ENCODE data around the gene SETD1B.
"Not testable (repeated sequence)": the region's sequence is repeated elsewhere in the genome, so short reads cannot be mapped to it uniquely, and the experiment has no call there.

The SETD1B gene

DNA sequence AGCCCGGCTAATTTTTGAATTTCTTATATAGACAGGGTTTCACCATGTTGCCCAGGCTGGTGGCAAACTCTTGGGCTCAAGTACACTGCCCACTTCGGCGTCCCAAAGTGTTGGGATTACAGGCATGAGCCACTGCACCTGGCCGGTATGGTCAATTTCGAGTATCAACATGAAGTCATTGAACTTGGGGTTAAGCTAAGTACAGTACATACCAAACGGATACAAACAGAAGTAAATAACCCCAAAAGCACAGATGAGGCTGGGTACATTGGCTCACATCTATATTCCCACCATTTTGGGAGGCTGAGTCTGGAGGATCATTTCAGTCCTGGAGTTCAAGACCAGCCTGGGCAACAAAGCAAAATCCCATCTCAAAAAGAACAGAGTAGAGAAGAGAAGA is 71.8 kb downstream of the SETD1B start:
- H3K27ac ChIP-seq (ENCODE audit: low read length), result no peak overlapping the region
- H3K9me3 ChIP-seq (replicated peaks; ENCODE audit: insufficient read depth, low read length), result no peaks in the 10 kb centered on the region
- no peak overlapping the region for H3K4me3 ChIP-seq (ENCODE audit: low read length)
- TF ChIP-seq EZH2phosphoT487 (IDR thresholded peaks at IDR 0.05; ENCODE audit: low read length), result no peak
- TF ChIP-seq EZH2 (optimal IDR thresholded peaks at IDR 0.05; ENCODE audit: low read depth, low read length), result no peak
- TF ChIP-seq, protein P1, sequence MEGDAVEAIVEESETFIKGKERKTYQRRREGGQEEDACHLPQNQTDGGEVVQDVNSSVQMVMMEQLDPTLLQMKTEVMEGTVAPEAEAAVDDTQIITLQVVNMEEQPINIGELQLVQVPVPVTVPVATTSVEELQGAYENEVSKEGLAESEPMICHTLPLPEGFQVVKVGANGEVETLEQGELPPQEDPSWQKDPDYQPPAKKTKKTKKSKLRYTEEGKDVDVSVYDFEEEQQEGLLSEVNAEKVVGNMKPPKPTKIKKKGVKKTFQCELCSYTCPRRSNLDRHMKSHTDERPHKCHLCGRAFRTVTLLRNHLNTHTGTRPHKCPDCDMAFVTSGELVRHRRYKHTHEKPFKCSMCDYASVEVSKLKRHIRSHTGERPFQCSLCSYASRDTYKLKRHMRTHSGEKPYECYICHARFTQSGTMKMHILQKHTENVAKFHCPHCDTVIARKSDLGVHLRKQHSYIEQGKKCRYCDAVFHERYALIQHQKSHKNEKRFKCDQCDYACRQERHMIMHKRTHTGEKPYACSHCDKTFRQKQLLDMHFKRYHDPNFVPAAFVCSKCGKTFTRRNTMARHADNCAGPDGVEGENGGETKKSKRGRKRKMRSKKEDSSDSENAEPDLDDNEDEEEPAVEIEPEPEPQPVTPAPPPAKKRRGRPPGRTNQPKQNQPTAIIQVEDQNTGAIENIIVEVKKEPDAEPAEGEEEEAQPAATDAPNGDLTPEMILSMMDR (IDR thresholded peaks at IDR 0.05; ENCODE audit: low read length), result no peak
- no peaks in the 10 kb centered on the region for H3K9me2 ChIP-seq (replicated peaks; ENCODE audit: insufficient read depth, low read length)
- H2AFZ ChIP-seq (ENCODE audit: low read length), result no peak overlapping the region
- H3K4me2 ChIP-seq (ENCODE audit: low read depth, low read length), result no peak overlapping the region
- no peaks in the 10 kb centered on the region for H3K79me2 ChIP-seq (ENCODE audit: low read length)
- no peaks in the 10 kb centered on the region for H3K27me3 ChIP-seq (replicated peaks; ENCODE audit: insufficient read depth, low read length)
- no peaks in the 10 kb centered on the region for H3K36me3 ChIP-seq (replicated peaks; ENCODE audit: insufficient read depth, low read length)
- DNase-seq, result no peak
- H3K4me1 ChIP-seq (ENCODE audit: low read length), result no peaks in the 10 kb centered on the region
- H3K9ac ChIP-seq (ENCODE audit: low read length), result no peak overlapping the region
- no peaks in the 10 kb centered on the region for H3F3A ChIP-seq (ENCODE audit: insufficient read depth, low read length)
- H4K20me1 ChIP-seq (ENCODE audit: insufficient read depth, low read length), result no peaks in the 10 kb centered on the region

DNA sequence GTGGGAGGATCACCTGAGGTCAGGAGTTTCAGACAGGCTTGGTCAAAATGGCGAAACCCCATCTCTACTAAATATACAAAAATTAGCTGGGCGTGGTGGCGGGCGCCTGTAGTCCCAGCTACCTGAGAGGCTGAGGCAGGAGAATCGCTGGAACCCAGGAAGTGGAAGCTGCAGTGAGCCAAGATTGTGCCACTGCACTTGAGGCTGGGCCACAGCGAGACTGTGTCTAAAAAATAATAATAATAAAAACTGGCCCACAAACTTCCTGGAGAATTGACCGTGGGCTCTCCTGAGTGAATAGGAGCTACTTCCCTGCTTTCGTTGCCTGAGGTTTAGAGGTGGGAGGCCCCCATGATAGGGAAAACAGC is 72.3 kb downstream of the SETD1B start:
- not testable (repeated sequence) for H3K27me3 ChIP-seq (replicated peaks; ENCODE audit: insufficient read depth, low read length); H3F3A ChIP-seq (ENCODE audit: insufficient read depth, low read length); H3K27ac ChIP-seq (ENCODE audit: low read length); H2AFZ ChIP-seq (ENCODE audit: low read length); H3K4me3 ChIP-seq (ENCODE audit: low read length); DNase-seq; H3K36me3 ChIP-seq (replicated peaks; ENCODE audit: insufficient read depth, low read length); H3K9me3 ChIP-seq (replicated peaks; ENCODE audit: insufficient read depth, low read length); H3K4me2 ChIP-seq (ENCODE audit: low read depth, low read length); H3K9ac ChIP-seq (ENCODE audit: low read length); H3K4me1 ChIP-seq (ENCODE audit: low read length); H3K9me2 ChIP-seq (replicated peaks; ENCODE audit: insufficient read depth, low read length); H4K20me1 ChIP-seq (ENCODE audit: insufficient read depth, low read length); H3K79me2 ChIP-seq (ENCODE audit: low read length)
